HepG2 (cell line): ENCODE results near the gene DUS2. TPM values are rescaled to one million over a fixed set of nuclear protein-coding genes. Genes with fewer than 3 reads are reported as not detected.

Experiments used
- AGO1 ChIP-seq: fragments of 200-400 bp; formaldehyde crosslinking; IDR thresholded peaks from 2 replicates; pipeline ENCODE4 v1.6.1; 2017; ENCODE audit warnings: mild to moderate bottlenecking, low read depth, low read length, moderate library complexity; ENCODE audit not compliant: poor library complexity, severe bottlenecking
- DMAP1 ChIP-seq: IDR thresholded peaks from 2 replicates; pipeline ENCODE4 v1.6.1; 2016
- DPF2 ChIP-seq: sonication (generic); formaldehyde crosslinking; IDR thresholded peaks from 2 replicates; pipeline ENCODE4 v1.4.0; 2020; ENCODE audit warnings: mild to moderate bottlenecking, low read depth, missing genetic modification reagents, borderline replicate concordance
- EEA1 ChIP-seq: sonication (generic); formaldehyde crosslinking; IDR thresholded peaks from 2 replicates; pipeline ENCODE4 v1.5.1; 2020; ENCODE audit warnings: mild to moderate bottlenecking, missing genetic modification reagents, borderline replicate concordance
- FOXK2 ChIP-seq: fragments of 450-650 bp; IDR thresholded peaks from 2 replicates; pipeline ENCODE4 v1.6.1; 2016
- HNF4G ChIP-seq, 2 experiments: sonication (generic) in 1 of 2; formaldehyde crosslinking in 1 of 2; IDR thresholded peaks; 2 replicates each; pipeline versions ENCODE4 v1.4.0 to v1.6.1; 2011 to 2020; ENCODE audit warnings: borderline replicate concordance in 2 of 2, low read depth in 2 of 2, mild to moderate bottlenecking in 2 of 2, low read length in 1 of 2, missing genetic modification reagents in 1 of 2, moderate library complexity in 1 of 2
- KLF16 ChIP-seq, 2 experiments: sonication (generic) in 1 of 2; formaldehyde crosslinking in 1 of 2; IDR thresholded peaks; 2 replicates each; pipeline versions ENCODE4 v1.6.1 to v1.8.0; 2016 to 2023; ENCODE audit warnings: missing genetic modification reagents in 2 of 2, missing compliant biosample characterization in 1 of 2
- MTF1 ChIP-seq: sonication (generic); formaldehyde crosslinking; IDR thresholded peaks from 2 replicates; pipeline ENCODE4 v1.5.0; 2020; ENCODE audit warnings: missing genetic modification reagents
- PHF20 ChIP-seq: sonication (generic); formaldehyde crosslinking; IDR thresholded peaks from 2 replicates; pipeline ENCODE4 v1.5.0; 2020; ENCODE audit warnings: mild to moderate bottlenecking, missing genetic modification reagents
- PPARG ChIP-seq: conservative IDR thresholded peaks from 2 replicates; pipeline ENCODE4 v1.6.1; 2016; ENCODE audit warnings: missing biosample characterization, missing genetic modification reagents
- RBAK ChIP-seq: sonication (generic); formaldehyde crosslinking; IDR thresholded peaks from 2 replicates; pipeline ENCODE4 v1.5.1; 2020; ENCODE audit warnings: mild to moderate bottlenecking, missing genetic modification reagents
- SIN3A ChIP-seq: IDR thresholded peaks from 2 replicates; pipeline ENCODE4 v1.6.1; 2011; ENCODE audit warnings: low read depth, mild to moderate bottlenecking, control low read depth, low read length, borderline replicate concordance
- TFAP4 ChIP-seq: sonication (generic); IDR thresholded peaks from 2 replicates; pipeline ENCODE4 v1.6.1; 2016; ENCODE audit warnings: low read depth, borderline replicate concordance
- ZBTB1 ChIP-seq: sonication (generic); formaldehyde crosslinking; IDR thresholded peaks from 2 replicates; pipeline ENCODE4 v1.4.0; 2020; ENCODE audit warnings: missing genetic modification reagents, borderline replicate concordance
- ZBTB49 ChIP-seq: sonication (generic); formaldehyde crosslinking; IDR thresholded peaks from 2 replicates; pipeline ENCODE4 v1.4.0; 2020; ENCODE audit warnings: missing genetic modification reagents, borderline replicate concordance
- ZBTB8A ChIP-seq: sonication (generic); formaldehyde crosslinking; IDR thresholded peaks from 2 replicates; pipeline ENCODE4 v1.4.0; 2020; ENCODE audit warnings: mild to moderate bottlenecking, low read depth, missing genetic modification reagents, borderline replicate concordance
- ZFP37 ChIP-seq: sonication (generic); formaldehyde crosslinking; IDR thresholded peaks from 2 replicates; pipeline ENCODE4 v1.4.0; 2020; ENCODE audit warnings: missing genetic modification reagents, borderline replicate concordance
- ZNF3 ChIP-seq: IDR thresholded peaks from 2 replicates; pipeline ENCODE4 v1.7.0; 2017; ENCODE audit warnings: inconsistent platforms
- ZNF44 ChIP-seq: sonication (generic); formaldehyde crosslinking; IDR thresholded peaks from 2 replicates; pipeline ENCODE4 v1.5.1; 2020; ENCODE audit warnings: mild to moderate bottlenecking, missing genetic modification reagents
- ZNF496 ChIP-seq: sonication (generic); formaldehyde crosslinking; IDR thresholded peaks from 2 replicates; pipeline ENCODE4 v1.8.1; 2023; ENCODE audit warnings: mild to moderate bottlenecking, moderate library complexity, missing genetic modification reagents; ENCODE audit not compliant: insufficient replicate concordance
- ZNF589 ChIP-seq: sonication (generic); formaldehyde crosslinking; conservative IDR thresholded peaks from 2 replicates; pipeline ENCODE4 v1.8.0; 2022; ENCODE audit warnings: mild to moderate bottlenecking, moderate library complexity, missing genetic modification reagents
- polyA plus RNA-seq, 8 experiments: library from polyadenylated mRNA; depleted of rRNA in 3 of 8; stranded (reverse) in 7 of 8; unstranded in 1 of 8; fragments of >200 nt; fragmentation: Illumina TruSeq in 4 of 8; extraction: Trizol in 4 of 8; gene quantifications; 2 replicates each; pipeline versions ENCODE4 v1.2.1 to v1.2.3, GENCODE V29; 2011 to 2016; ENCODE audit warnings: low read depth in 4 of 8, missing spikeins in 1 of 8, mixed read lengths in 1 of 8; ENCODE audit not compliant: insufficient read depth in 1 of 8
- total RNA-seq, 5 experiments: library from RNA; depleted of rRNA; stranded (reverse); fragments of >200 nt; fragmentation: Illumina TruSeq; extraction: Trizol; gene quantifications; 2 replicates each; pipeline ENCODE4 v1.2.3, GENCODE V29; 2016; ENCODE audit warnings: low read depth in 1 of 5
- TF ChIP-seq, protein P1 (sequence below): sonication (generic); formaldehyde crosslinking; IDR thresholded peaks from 2 replicates; pipeline ENCODE4 v1.4.0; 2020; ENCODE audit warnings: missing genetic modification reagents, borderline replicate concordance

Gene DUS2
- total and polyA plus RNA-seq, 2 of the 13 experiments (the other 11 are each of a cell fraction or from before 2014, with no cell fraction given) = 17.8 to 25.1 TPM

DNA sequence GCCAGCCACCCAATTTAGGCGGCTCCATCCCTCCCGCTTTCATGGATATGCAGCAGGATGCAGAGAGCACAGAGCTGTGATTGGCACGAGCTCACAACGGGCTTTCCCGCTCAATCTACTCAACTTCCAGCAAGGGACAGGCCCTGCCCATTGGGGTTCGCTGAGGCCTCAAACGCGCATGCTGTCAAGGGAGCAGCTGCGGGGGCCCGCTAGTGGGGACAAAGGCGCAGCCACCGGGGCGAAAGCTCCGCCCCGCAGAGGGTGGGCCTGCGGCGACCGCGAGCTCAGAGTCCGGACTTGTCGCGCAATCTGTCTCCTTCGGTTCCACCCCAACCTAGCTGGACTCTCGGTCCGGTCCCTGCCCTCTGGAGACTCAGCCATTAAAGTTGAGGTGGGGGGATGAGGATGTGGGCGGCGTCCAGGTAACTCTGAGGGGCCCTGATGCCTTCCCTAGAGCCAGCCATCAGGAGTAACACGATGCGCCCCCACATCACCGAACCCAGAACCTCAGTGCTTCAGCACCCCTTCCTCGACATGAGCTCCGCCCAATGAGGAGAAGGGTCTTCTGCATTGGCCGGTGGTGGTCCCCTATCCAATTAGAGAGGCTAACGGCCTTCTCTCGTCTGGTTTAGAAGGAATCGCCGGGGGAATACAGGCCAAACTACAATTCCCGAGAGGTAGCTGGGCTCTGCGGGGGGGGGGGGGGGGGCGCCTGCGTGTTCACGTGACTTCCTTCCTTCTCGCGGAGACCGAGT is 61.6 kb downstream of the DUS2 start (continued):
- TF ChIP-seq PHF20 (CRISPR knock-in tag) (peak; percentile 72), ZNF44 (CRISPR knock-in tag) (no peak), ZNF3 (CRISPR knock-in tag) (no peak), ZBTB49 (peak; percentile 78; the same call in 1 of the 2 replicates), ZNF589 (CRISPR knock-in tag) (peak; percentile 94), SIN3A (peak; percentile 84; the same call in 1 of the 2 replicates), ZBTB1 (CRISPR knock-in tag) (0 out of 2 replicates have a peak, but pooled peaks have one; percentile 44), ZNF496 (CRISPR knock-in tag) (no peak), FOXK2 (no peak; the same call in 1 of the 2 replicates), HNF4G (IDR thresholded peaks at IDR 0.05; ENCODE audit: borderline replicate concordance, low read depth, low read length) (peak; percentile 96), HNF4G (CRISPR knock-in tag; IDR thresholded peaks at IDR 0.05; ENCODE audit: borderline replicate concordance, low read depth) (peak; percentile 96), DMAP1 (CRISPR knock-in tag) (peak; percentile 85; the same call in 1 of the 2 replicates), DPF2 (CRISPR knock-in tag) (peak; percentile 72), EEA1 (CRISPR knock-in tag) (0 out of 2 replicates have a peak, but pooled peaks have one; percentile 57), TFAP4 (peak; percentile 96), AGO1 (peak; percentile 80), MTF1 (CRISPR knock-in tag) (peak; percentile 87), ZFP37 (CRISPR knock-in tag) (peak; percentile 88; the same call in 1 of the 2 replicates), RBAK (no peak), ZBTB8A (peak; percentile 54; the same call in 1 of the 2 replicates), KLF16 (CRISPR knock-in tag; IDR thresholded peaks at IDR 0.05) (peak; percentile 94 to 98; a peak in 3 of 4 replicates), PPARG (peak; percentile 80)
- TF ChIP-seq, protein P1, sequence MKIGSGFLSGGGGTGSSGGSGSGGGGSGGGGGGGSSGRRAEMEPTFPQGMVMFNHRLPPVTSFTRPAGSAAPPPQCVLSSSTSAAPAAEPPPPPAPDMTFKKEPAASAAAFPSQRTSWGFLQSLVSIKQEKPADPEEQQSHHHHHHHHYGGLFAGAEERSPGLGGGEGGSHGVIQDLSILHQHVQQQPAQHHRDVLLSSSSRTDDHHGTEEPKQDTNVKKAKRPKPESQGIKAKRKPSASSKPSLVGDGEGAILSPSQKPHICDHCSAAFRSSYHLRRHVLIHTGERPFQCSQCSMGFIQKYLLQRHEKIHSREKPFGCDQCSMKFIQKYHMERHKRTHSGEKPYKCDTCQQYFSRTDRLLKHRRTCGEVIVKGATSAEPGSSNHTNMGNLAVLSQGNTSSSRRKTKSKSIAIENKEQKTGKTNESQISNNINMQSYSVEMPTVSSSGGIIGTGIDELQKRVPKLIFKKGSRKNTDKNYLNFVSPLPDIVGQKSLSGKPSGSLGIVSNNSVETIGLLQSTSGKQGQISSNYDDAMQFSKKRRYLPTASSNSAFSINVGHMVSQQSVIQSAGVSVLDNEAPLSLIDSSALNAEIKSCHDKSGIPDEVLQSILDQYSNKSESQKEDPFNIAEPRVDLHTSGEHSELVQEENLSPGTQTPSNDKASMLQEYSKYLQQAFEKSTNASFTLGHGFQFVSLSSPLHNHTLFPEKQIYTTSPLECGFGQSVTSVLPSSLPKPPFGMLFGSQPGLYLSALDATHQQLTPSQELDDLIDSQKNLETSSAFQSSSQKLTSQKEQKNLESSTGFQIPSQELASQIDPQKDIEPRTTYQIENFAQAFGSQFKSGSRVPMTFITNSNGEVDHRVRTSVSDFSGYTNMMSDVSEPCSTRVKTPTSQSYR = peak; percentile 57; the same call in 1 of the 2 replicates
